Tibial artery (tissue), 4 donors: Measurements from ENCODE around the gene ATP5MC2.
"Not testable (repeated sequence)": the region's sequence is repeated elsewhere in the genome, so short reads cannot be mapped to it uniquely, and the experiment has no call there.

Experiments used
- DNase-seq, 2 donors: peaks; one replicate each; pipeline ENCODE4 v3.0.0-alpha.2; 2019
- H3K27ac ChIP-seq, 2 donors: fragments of 200-600 bp; sonication (generic) in 1 of 2; 1 replicate in 1 of 2; 2 replicates in 1 of 2; pipeline ENCODE4 v1.5.1; 2018 to 2019; ENCODE audit warnings: mild to moderate bottlenecking in 1 of 2
- H3K27me3 ChIP-seq, 2 donors: fragments of 200-600 bp; sonication (generic) in 1 of 2; one replicate each; pipeline versions ENCODE4 v1.5.1 to v1.6.0; 2016 to 2019
- H3K36me3 ChIP-seq, 3 donors: fragments of 200-600 bp; sonication (generic) in 2 of 3; one replicate each; pipeline ENCODE4 v1.5.1; 2016 to 2019; ENCODE audit warnings: mild to moderate bottlenecking in 2 of 3
- H3K4me1 ChIP-seq, 4 donors: fragments of 200-600 bp; sonication (generic) in 2 of 4; 1 replicate in 3 of 4; 2 replicates in 1 of 4; pipeline ENCODE4 v1.5.1; 2016 to 2019
- H3K4me3 ChIP-seq, 2 donors: fragments of 200-600 bp; sonication (generic) in 1 of 2; 1 replicate in 1 of 2; 2 replicates in 1 of 2; pipeline ENCODE4 v1.5.1; 2018 to 2019; ENCODE audit warnings: mild to moderate bottlenecking in 2 of 2
- H3K9me3 ChIP-seq, 3 donors: fragments of 200-600 bp; sonication (generic) in 1 of 3; one replicate each; pipeline ENCODE4 v1.5.1; 2016 to 2019
- CTCF ChIP-seq, 2 experiments: fragments of 200-600 bp in 1 of 2; fragments of 450-650 bp in 1 of 2; IDR thresholded peaks; one replicate each; pipeline ENCODE4 v1.5.1; 2017 to 2019; ENCODE audit warnings: antibody characterized with exemption in 2 of 2, mild to moderate bottlenecking in 1 of 2, moderate library complexity in 1 of 2
- intact Hi-C: fragments of 100-400 bp; cut with DNase I; formaldehyde crosslinking; loops from one replicate; pipeline ENCODE4 v1.15.0; 2023; ENCODE audit warnings: low total_unique reads

Gene ATP5MC2

GRCh38 chr12:53645165-53645564, 30.7 kb downstream of the ATP5MC2 start:
- intact Hi-C loops, result no loop called here
- no peak for TF ChIP-seq CTCF (IDR thresholded peaks at IDR 0.05)
- Histone ChIP-seq H3K36me3 (no peaks in the 10 kb centered on the region), H3K4me3 (no peak overlapping the region), H3K9me3 (no peaks in the 10 kb centered on the region), H3K27ac (no peak overlapping the region), H3K27me3 (no peaks in the 10 kb centered on the region), H3K4me1 (peaks cover 0 to 25% (median 4%) of the 10 kb centered on the region in 4 donors)
- DNase-seq, result no peak

GRCh38 chr12:53644133-53644532, 31.8 kb downstream of the ATP5MC2 start:
- no peaks in the 10 kb centered on the region for H3K36me3 ChIP-seq
- H3K4me3 ChIP-seq, result no peak overlapping the region
- TF ChIP-seq CTCF (IDR thresholded peaks at IDR 0.05), result no peak
- no peak for DNase-seq
- peaks cover 0 to 20% (median 3%) of the 10 kb centered on the region in 4 donors for H3K4me1 ChIP-seq
- no peak overlapping the region for H3K27ac ChIP-seq
- H3K27me3 ChIP-seq, result no peaks in the 10 kb centered on the region
- intact Hi-C loops, result no loop called here
- no peaks in the 10 kb centered on the region for H3K9me3 ChIP-seq

GRCh38 chr12:53643232-53643979, 32.5 kb downstream of the ATP5MC2 start:
- Histone ChIP-seq H3K9me3 (no peaks in the 10 kb centered on the region), H3K4me3 (no peak overlapping the region), H3K36me3 (no peaks in the 10 kb centered on the region), H3K27ac (no peak overlapping the region), H3K4me1 (peaks cover 0 to 13% (median 0%) of the 10 kb centered on the region in 4 donors), H3K27me3 (no peaks in the 10 kb centered on the region)
- DNase-seq, result no peak
- no peak for TF ChIP-seq CTCF (IDR thresholded peaks at IDR 0.05)
- intact Hi-C loops, result no loop called here

GRCh38 chr12:53638057-53638456, 37.8 kb downstream of the ATP5MC2 start:
- H3K4me3 ChIP-seq, result no peak overlapping the region
- H3K27ac ChIP-seq, result no peak overlapping the region
- H3K4me1 ChIP-seq, result no peaks in the 10 kb centered on the region
- no peaks in the 10 kb centered on the region for H3K9me3 ChIP-seq
- H3K27me3 ChIP-seq, result no peaks in the 10 kb centered on the region
- no peak for DNase-seq
- H3K36me3 ChIP-seq, result no peaks in the 10 kb centered on the region
- intact Hi-C loops, result no loop called here
- no peak for TF ChIP-seq CTCF (IDR thresholded peaks at IDR 0.05)

- Histone ChIP-seq H3K36me3 (no peaks in the 10 kb centered on the region), H3K9me3 (no peaks in the 10 kb centered on the region), H3K27ac (no peak overlapping the region), H3K4me1 (no peaks in the 10 kb centered on the region), H3K27me3 (no peaks in the 10 kb centered on the region), H3K4me3 (no peak overlapping the region)
- TF ChIP-seq CTCF (IDR thresholded peaks at IDR 0.05), result no peak
- intact Hi-C loops, result no loop called here
- DNase-seq, result no peak
Observed at GRCh38 chr12:53636641-53637040, 39.2 kb downstream of the ATP5MC2 start.

- H3K4me3 ChIP-seq, H3K27ac ChIP-seq, DNase-seq, H3K27me3 ChIP-seq, H3K9me3 ChIP-seq, H3K4me1 ChIP-seq, intact Hi-C loops, H3K36me3 ChIP-seq: not testable (repeated sequence)
Observed at GRCh38 chr12:53635708-53636107, 40.2 kb downstream of the ATP5MC2 start.
